Colonic mucosa (tissue), 4 donors: ENCODE measurements around the gene CCNDBP1. TPM values are rescaled to one million over a fixed set of nuclear protein-coding genes. Genes with fewer than 3 reads are reported as not detected.

Experiments used
- DNase-seq: peaks from one replicate; pipeline ENCODE4 v3.0.0-alpha.2; 2020
- H3K27ac ChIP-seq: fragments of 200-600 bp; one replicate; pipeline ENCODE4 v1.8.0; 2021
- H3K27me3 ChIP-seq: fragments of 200-600 bp; one replicate; pipeline ENCODE4 v1.8.0; 2021
- H3K36me3 ChIP-seq: fragments of 200-600 bp; one replicate; pipeline ENCODE4 v1.8.0; 2021
- H3K4me1 ChIP-seq: fragments of 200-600 bp; one replicate; pipeline ENCODE4 v1.8.0; 2021; ENCODE audit warnings: mild to moderate bottlenecking
- H3K4me3 ChIP-seq: fragments of 200-600 bp; one replicate; pipeline ENCODE4 v1.8.0; 2021
- H3K9ac ChIP-seq, 2 donors: one replicate each; pipeline ENCODE4 v1.7.0; 2013; ENCODE audit warnings: control low read depth in 2 of 2, low read depth in 2 of 2, low read length in 2 of 2
- H3K9me3 ChIP-seq: fragments of 200-600 bp; one replicate; pipeline ENCODE4 v1.8.0; 2021
- intact Hi-C: fragments of 100-400 bp; cut with DNase I; formaldehyde crosslinking; loops from one replicate; pipeline ENCODE4 v1.14.1; 2022
- total RNA-seq, 2 donors: library from RNA; stranded (reverse); fragmentation: NEBNext Ultra II Directional in 1 of 2; extraction: Animal tissue kit (Norgen Biotek cat#: 25700) in 1 of 2; gene quantifications; one replicate each; pipeline ENCODE4 v1.2.1, GENCODE V29; 2021
- TF ChIP-seq, protein P1 (sequence below): fragments of 200-600 bp; IDR thresholded peaks from one replicate; pipeline ENCODE4 v1.8.0; 2022; ENCODE audit warnings: antibody characterized with exemption, mild to moderate bottlenecking
- donor health status: healthy.
- donor health status: DM: no; HTN: no; CAD: no.
- donor health status: DM: no; HTN: no; CAD: no.

CCNDBP1 gene
- total RNA-seq, 2 donors from 2014 or later: 48.2 to 64.5 TPM

DNA sequence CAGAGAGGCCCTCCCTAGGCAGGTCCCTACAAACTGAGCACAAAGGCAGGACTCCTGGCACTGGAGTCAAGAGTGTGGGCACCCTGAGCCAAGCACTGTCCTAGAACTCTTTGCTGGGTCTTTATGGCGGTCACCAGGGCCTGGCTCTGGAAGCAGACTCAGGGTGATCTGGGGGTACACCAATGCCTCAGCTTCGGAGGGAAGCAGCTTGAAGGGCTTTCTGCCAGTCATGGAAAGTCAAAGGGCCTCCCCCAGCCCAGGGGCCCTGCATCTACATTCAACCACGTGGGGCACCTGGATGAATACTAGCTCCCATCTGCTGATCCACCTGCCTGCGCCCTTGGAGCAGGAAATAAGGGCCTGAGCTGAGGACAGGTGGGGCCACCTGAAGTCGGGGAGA lies 28.3 kb downstream of the CCNDBP1 start:
- H3K9ac ChIP-seq: no peak overlapping the region
- intact Hi-C loops: no loop called here
- H3K27ac ChIP-seq: no peak overlapping the region
- DNase-seq: no peak
- no peaks in the 10 kb centered on the region for H3K4me1 ChIP-seq
- no peaks in the 10 kb centered on the region for H3K9me3 ChIP-seq
- H3K4me3 ChIP-seq: no peak overlapping the region
- H3K27me3 ChIP-seq: no peaks in the 10 kb centered on the region
- H3K36me3 ChIP-seq: no peaks in the 10 kb centered on the region
- TF ChIP-seq, protein P1, sequence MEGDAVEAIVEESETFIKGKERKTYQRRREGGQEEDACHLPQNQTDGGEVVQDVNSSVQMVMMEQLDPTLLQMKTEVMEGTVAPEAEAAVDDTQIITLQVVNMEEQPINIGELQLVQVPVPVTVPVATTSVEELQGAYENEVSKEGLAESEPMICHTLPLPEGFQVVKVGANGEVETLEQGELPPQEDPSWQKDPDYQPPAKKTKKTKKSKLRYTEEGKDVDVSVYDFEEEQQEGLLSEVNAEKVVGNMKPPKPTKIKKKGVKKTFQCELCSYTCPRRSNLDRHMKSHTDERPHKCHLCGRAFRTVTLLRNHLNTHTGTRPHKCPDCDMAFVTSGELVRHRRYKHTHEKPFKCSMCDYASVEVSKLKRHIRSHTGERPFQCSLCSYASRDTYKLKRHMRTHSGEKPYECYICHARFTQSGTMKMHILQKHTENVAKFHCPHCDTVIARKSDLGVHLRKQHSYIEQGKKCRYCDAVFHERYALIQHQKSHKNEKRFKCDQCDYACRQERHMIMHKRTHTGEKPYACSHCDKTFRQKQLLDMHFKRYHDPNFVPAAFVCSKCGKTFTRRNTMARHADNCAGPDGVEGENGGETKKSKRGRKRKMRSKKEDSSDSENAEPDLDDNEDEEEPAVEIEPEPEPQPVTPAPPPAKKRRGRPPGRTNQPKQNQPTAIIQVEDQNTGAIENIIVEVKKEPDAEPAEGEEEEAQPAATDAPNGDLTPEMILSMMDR: no peak

DNA sequence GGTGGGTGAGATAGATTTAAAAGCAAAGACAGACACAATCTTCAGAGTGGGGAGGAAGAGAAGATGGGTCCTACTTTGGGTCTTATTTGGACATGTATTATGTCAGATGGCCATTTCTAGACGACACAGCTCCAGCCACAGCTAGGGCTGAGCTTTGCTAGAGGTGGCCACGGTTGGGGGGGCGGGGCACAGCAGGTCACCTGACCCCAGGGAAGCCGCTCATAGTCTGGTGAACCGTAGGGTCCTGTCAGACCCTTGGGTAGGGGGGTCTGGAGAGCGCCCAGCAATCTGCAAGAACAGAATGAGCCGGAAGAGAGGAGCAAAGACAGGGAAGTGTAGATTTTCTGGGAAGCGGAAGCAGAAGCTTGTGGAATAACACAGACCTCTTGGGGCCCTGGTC lies 29.0 kb downstream of the CCNDBP1 start:
- H3K36me3 ChIP-seq: no peaks in the 10 kb centered on the region
- H3K9ac ChIP-seq: no peak overlapping the region
- H3K4me3 ChIP-seq: no peak overlapping the region
- H3K27me3 ChIP-seq: no peaks in the 10 kb centered on the region
- H3K27ac ChIP-seq: no peak overlapping the region
- H3K4me1 ChIP-seq: no peaks in the 10 kb centered on the region
- intact Hi-C loops: no loop called here
- TF ChIP-seq, protein P1: no peak
- no peak for DNase-seq
- H3K9me3 ChIP-seq: no peaks in the 10 kb centered on the region

DNA sequence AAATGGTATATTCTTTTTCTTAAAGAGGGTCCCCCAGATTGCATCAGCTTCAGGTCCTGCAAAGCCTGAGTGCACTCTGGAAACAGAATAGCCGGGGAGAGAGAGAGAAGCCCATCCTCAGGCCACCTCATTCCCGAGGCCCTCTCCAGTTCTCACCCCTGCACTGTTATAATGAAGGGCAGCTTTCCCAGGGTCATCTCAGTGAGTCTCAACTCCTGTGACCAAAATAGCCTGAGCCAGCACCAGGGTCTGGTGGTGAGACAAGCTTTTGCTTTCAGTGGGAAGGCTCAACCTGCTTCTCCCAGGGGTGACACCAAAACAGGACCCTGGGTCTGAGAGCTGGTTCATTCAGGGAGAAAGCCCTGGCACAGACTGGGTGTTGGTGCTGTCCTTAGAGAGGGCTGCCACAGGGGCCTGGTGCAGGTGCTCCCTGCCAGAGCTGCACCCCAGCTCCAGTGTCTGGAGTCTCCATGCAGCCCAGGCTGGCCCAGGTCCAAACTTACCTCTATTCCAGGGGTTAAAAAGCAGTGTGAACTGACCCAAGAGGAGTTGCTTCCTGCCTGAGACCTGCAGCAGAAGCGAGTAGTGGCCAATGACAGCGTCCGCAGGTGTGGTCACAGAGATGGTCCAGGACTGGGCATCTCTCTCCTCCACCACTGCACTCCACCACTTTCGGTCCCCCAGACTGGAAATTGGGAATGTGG lies 29.5 kb downstream of the CCNDBP1 start:
- Histone ChIP-seq H3K27ac (no peak overlapping the region), H3K9me3 (no peaks in the 10 kb centered on the region), H3K36me3 (no peaks in the 10 kb centered on the region), H3K9ac (no peak overlapping the region), H3K4me1 (no peaks in the 10 kb centered on the region), H3K27me3 (no peaks in the 10 kb centered on the region), H3K4me3 (no peak overlapping the region)
- TF ChIP-seq, protein P1: no peak
- intact Hi-C loops: no loop called here
- no peak for DNase-seq

DNA sequence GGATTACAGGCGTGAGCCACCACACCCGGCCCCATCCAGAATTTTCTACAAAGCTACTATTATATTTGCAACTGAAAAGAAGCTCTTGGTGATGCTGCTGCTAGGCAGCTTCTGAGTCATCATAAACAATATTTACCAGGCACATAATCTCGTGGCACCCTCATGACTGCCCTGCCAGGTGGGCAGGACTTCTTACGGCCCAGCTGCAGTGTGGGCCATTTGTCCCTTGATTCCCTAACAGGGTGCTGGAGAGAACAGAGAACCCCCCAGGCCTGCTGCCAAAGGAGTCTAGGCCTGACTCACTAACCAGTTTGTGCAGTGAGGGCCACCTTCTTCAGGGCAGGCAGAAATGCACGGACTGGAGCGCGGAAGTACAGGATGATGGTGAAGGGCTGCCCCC lies 30.8 kb downstream of the CCNDBP1 start:
- TF ChIP-seq, protein P1: no peak
- Histone ChIP-seq H3K27ac (no peak overlapping the region), H3K27me3 (no peaks in the 10 kb centered on the region), H3K9ac (no peak overlapping the region), H3K4me1 (no peaks in the 10 kb centered on the region), H3K9me3 (no peaks in the 10 kb centered on the region), H3K4me3 (no peak overlapping the region), H3K36me3 (no peaks in the 10 kb centered on the region)
- no peak for DNase-seq
- intact Hi-C loops: no loop called here

DNA sequence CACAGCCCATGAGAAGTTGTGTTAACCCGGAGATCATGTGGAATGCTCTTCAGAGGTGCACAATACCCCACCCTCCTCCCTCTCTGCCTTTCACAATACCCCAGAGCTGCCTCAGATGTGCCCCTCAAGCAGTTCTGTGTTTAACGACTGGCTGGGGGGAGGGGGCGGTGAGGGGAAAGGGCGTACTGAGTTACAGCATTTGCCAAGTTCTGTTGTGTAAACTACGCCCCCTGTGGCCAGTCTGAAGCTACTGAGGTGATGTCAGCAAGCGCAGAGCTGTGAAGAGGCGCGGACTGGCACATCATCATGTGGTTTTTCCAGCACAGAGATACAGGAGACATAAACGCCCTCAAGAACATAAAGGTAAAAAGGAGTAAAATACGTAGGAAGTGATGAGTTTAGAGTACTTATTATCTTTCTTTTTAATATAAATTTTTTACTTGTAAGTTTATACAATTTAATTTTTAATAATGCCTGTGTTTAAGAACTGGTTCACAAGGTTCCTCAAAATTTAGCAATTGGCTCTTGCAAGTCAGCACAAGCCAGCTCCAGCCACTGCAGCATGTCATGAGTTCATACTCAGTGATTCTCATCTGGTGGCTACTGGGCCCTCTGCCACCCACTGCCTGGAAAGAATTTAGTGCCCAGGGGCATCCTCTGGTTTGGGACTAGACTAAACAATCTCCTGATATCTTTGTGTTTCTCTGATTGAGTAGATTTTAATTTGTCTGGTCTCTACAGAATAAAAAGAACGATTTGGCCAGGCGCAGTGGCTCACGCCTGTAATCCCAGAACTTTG lies 33.9 kb downstream of the CCNDBP1 start:
- intact Hi-C loops: no loop called here
- H3K27ac ChIP-seq: no peak overlapping the region
- TF ChIP-seq, protein P1: no peak
- H3K4me3 ChIP-seq: no peak overlapping the region
- no peak overlapping the region for H3K9ac ChIP-seq
- no peaks in the 10 kb centered on the region for H3K4me1 ChIP-seq
- no peaks in the 10 kb centered on the region for H3K9me3 ChIP-seq
- H3K36me3 ChIP-seq: no peaks in the 10 kb centered on the region
- H3K27me3 ChIP-seq: no peaks in the 10 kb centered on the region
- no peak for DNase-seq
